ENCODE measurements around the gene NT5C2.

DNA sequence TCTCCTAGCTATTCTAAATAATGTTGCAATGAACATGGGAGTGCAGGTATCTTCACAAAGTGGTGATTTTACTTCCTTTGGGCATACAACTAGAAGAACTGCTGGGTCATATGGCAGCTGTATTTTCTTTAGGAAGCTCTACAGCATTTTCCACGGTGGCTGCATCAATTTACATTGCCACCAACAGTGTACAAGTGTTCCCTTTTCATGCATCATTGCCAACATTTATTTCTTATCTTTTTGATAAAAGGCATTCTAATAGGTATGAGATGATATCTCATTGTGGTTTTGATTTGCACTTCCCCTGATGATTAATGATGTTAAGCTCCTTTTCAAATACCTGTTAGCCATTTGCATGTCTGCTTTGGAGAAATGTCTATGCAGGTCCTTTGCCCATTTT is 52.6 kb downstream of the NT5C2 start:
- TF ChIP-seq, protein P1, sequence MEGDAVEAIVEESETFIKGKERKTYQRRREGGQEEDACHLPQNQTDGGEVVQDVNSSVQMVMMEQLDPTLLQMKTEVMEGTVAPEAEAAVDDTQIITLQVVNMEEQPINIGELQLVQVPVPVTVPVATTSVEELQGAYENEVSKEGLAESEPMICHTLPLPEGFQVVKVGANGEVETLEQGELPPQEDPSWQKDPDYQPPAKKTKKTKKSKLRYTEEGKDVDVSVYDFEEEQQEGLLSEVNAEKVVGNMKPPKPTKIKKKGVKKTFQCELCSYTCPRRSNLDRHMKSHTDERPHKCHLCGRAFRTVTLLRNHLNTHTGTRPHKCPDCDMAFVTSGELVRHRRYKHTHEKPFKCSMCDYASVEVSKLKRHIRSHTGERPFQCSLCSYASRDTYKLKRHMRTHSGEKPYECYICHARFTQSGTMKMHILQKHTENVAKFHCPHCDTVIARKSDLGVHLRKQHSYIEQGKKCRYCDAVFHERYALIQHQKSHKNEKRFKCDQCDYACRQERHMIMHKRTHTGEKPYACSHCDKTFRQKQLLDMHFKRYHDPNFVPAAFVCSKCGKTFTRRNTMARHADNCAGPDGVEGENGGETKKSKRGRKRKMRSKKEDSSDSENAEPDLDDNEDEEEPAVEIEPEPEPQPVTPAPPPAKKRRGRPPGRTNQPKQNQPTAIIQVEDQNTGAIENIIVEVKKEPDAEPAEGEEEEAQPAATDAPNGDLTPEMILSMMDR (IDR thresholded peaks at IDR 0.05), result no peak
- no peak for TF ChIP-seq ZFX (IDR thresholded peaks at IDR 0.05; ENCODE audit: borderline replicate concordance)
